GM19351 (cell line): ENCODE results near the gene NUDT16.
A peak's percentile ranks its signal among the peaks of the same experiment; 100 is the strongest.
"Not testable (repeated sequence)": the region's sequence is repeated elsewhere in the genome, so short reads cannot be mapped to it uniquely, and the experiment has no call there.

Experiments
- ATAC-seq: cut with Tn5 transposase; IDR thresholded peaks from one replicate; pipeline ENCODE4 v1.9.1; 2021; ENCODE audit warnings: mild to moderate bottlenecking, moderate library complexity; ENCODE audit not compliant: unreplicated experiment

NUDT16 gene

DNA sequence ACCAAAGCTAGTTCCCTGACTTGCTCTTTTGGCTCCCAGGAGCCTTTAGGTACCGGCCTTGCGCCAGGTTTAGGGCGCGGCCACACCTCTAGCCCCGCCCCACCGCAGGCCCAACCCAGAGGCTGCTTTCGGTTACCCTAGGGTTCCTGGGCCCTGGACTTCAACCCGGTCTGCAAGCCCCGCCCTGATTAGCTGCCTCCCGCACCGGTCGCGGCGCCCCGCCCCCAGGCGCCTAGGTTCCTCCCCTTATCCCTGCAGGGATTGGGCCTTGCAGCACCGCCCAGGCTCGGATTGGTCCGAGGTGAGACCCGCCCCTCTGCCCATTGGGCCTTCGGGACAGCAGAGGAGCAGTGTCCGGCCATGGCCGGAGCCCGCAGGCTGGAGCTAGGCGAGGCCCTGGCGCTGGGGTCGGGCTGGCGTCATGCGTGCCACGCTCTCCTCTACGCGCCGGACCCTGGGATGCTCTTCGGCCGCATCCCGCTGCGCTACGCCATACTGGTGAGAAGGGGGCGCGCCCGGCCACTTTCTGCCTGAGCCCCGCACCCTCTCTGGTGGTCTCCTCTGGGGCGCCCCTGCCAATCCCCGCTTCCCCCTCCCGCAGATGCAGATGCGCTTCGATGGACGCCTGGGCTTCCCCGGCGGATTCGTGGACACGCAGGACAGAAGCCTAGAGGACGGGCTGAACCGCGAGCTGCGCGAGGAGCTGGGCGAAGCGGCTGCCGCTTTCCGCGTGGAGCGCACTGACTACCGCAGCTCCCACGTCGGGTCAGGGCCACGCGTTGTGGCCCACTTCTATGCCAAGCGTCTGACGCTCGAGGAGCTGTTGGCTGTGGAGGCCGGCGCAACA lies at the start of gene NUDT16:
NUDT16 (plus strand) TSS at position 330 of the 847 bp plus-strand sequence; CDS start at position 361, 31 bp downstream.
- ATAC-seq: peak; percentile 95

DNA sequence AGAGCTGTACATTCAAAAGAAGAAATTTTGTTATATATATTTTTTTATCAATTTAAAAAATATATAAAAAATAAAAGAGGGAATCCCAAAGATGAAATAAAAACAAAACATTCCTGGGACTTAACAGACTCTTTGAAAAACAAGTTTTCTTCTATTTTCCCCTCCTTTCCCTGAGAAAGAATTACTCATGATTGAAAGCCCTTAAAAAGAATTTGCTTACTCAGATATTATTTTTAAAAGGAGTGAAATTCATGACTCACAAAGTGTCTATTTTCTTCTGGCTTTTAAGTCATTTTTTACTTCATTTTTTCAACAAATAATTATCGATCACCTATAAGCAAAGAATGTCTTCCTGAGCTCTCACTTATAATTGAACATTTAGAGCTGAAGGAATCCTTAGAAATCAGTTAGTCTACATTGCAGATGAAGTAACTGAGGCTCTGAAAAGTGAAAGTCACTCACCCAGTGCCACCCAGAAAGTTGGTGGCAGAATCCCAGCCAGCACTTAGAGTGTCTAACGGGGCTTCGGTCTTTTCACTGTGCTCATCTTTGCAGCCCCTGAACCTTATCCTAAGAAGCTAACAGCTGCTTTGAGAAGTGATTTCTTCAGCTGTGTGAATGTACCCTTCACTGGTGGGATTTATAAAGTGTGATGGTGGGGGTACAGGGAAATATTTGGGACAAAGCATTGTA lies 42.5 kb upstream of the NUDT16 start:
- no peak for ATAC-seq

DNA sequence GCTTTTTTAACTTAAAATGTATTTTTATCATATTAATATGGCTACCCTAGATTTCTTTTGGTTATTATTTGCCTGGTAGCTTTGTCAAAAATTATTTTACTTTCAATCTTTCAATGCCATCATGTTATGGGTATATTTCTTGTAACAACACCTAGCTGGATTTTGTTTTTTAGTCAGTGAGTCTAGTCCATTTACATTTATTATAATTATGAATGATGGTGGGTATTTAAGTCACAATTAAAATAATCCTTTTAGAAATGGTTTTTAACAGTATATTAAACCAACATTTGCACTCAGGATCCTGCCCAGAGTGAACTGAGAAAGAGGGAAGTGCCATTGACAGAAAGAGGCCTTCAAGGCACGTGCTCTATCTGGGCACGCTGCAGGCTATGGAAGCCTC lies 39.8 kb upstream of the NUDT16 start:
- ATAC-seq: no peak

DNA sequence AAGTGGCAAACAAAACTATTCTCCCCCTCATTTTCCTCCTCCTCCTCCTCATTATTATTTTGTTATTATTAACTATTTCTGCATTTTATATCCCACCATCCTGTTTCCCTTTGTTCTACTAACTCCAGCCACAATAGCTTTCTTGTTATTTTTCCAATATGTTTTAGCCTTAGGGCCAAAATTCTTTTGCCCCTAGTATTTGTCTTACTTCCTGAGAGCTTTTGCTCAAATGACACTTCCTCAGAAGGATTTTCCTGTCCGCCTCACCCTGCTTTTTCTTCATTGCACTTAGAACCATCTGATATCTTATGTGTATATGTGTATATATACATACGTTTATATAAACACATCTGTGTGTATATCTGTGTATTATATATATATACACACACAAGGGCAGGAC lies 32.7 kb upstream of the NUDT16 start:
- no peak for ATAC-seq

DNA sequence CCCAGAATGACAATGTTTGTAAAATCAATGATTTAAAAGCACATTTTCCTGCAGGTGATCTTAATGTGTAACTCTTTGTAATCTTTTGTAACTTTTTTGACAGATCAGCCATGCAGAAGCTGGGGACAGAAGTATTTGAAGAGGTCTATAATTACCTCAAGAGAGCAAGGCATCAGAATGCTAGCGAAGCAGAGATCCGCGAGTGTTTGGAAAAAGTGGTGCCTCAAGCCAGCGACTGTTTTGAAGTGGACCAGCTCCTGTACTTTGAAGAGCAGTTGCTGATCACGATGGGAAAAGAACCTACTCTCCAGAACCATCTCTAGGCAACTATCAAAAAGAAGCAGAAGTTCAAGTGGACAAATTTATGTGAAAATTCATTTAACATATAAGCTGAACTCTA lies 32.1 kb upstream of the NUDT16 start:
- no peak for ATAC-seq

DNA sequence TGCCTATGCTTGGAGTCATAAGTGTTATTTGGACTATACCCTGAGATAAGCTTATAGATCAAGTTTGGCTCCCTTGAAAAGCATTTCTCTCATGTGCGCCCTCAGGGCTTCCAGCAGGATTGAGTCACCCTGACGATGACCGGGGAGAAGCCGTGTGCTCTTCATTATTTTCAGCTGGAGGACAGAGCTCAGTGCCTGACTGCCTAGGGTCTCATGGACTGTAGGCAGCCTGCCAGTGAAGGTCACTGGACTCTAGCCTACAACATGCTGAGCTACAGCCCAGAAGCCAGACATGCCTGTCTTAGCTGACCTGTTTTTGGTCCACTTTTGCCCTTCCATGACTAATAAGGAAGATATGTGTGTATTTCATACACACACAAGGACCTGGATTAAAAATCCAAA lies 31.6 kb upstream of the NUDT16 start:
- ATAC-seq: no peak

DNA sequence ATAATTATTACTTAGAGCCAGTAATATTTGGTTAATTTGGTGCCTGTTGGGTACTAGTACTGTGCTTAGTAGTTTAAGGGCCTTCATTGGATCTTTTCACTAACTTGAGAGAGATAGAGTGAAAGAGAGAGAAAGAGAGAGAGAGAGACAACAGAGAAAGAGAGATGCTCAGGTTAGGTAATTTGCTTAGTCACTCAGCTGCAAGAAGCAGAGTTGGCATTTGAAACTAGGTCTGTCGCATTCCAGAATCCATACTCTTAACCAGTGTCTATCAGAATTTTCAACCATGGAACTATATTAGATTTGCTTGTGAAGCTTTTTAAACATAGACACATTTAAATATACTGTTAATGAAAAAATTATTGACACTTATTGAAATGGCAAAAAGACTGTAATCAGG lies 31.1 kb upstream of the NUDT16 start:
- ATAC-seq: no peak

DNA sequence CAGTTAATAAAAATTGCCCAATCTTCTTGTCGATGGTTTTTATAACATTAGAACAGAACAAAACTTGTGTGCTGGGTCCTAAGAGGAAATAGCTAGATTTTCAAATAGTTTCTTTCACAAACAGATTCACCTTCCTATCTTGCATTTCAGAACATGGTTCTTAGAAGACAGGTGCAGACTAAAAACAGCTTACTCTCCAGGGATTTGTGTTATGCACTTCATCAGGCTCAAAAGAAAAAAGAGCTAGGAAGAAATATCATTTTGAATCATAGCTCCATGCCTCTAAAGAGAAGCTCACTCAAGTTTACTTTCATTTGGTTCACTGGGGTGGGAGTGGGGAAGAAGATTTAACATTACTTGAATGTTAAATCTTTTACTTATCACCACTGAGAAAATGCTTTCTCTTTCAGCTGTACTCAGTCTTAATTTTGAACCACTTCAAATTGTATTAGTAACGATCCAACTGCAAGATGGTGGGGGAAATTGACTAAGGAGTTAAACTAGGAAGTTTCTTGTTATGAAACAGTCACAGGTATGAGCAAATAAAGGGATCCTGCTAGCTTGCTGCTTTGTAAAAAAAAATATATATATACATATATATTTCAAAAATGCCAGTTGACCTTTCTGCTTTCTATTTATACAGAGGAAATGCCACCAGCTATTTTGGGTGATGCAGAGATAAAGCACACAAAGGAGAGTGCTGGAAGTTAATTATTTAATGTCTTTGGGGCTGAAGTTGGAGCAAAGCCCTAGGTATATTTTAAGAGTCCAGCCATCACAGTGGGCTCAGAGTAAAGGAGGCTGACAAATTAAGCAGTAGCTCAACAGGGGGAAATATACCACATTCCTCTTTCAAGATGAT lies 28.3 kb upstream of the NUDT16 start:
- ATAC-seq: no peak

DNA sequence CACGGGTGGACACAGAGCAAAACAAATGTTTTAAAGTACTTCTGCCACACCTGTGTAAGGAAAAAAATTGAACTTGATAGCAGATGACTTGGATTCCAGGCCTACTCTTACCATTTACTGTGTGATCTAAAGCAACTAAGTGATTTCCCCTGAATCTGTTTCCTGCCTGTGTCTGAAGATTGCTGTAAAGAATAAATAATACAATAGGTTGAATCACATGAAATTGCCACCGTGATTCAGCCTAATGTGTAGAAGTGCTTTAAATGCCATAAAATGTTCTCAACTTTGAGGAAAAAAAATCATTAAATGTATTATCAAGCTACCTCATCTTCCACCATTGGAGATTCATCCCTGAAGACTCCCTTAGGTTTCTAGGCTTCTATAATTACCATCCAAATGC lies 27.6 kb upstream of the NUDT16 start:
- no peak for ATAC-seq

DNA sequence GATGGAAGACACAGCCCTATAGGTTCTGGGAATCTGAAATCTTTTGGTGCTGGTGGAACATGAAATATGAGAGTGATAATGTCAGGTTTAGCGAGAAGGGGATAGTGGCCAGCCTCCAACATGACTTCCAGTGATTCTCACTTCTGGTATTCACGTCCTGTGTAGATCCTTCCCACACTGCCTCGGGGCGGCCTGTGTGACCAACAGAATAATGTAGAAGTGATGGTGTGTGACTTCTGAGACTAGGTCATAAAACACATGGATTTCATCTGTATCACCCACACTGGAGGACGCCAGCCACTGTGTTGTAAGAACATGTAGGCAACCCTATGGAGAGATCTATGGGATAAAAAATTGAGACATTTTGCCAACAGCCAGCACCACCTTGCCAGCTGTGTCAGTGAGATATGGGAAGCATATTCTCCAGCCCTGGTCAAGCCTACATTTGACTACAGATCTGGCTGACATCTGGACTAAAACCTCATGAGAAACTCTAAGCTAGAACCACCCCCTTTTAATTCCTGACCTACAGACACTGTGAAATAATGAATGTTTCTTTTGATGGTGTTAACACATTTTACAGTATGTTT lies 25.5 kb upstream of the NUDT16 start:
- no peak for ATAC-seq

DNA sequence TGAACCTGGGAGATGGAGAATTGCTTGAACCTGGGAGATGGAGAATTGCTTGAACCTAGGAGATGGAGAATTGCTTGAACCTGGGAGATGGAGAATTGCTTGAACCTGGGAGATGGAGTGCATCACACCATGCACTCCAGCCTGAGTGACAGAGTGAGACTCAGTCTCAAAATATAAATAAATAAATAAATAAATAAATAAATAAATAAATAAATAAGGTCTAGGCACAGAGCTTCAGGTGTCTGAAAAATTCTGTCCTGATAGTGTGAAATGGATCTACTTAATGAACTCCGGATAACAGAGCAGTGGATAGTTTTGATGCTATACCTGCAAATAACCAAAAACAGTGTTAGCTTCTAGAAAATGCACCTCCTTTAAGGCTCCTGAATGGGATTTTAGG lies 24.3 kb upstream of the NUDT16 start:
- ATAC-seq: no peak

DNA sequence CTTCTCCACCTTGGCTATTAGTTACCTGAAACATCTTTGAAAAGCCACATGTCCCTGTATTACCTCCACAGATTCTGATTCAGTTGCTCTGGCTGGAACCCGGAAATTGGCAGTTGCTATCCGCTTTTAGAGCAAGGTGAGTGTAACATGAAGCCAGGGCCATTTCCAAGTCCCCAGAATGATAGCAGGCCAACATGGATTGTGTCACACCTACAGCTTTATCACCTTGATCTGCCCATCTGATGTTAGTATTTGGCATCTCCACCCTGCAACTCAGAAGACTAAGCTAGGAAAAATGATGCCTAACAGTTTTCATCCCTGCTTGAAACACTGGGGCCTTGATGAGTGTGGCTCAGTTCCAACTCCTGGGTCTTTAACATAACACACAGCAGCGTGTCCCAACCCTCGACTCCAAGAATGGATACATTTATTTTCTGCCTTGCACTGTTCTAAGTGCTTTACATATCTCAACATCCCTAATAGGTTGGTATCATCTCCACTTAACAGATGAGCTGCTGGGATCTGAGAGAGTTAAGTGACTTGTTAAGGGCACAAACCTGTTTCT lies 21.3 kb upstream of the NUDT16 start:
- no peak for ATAC-seq

DNA sequence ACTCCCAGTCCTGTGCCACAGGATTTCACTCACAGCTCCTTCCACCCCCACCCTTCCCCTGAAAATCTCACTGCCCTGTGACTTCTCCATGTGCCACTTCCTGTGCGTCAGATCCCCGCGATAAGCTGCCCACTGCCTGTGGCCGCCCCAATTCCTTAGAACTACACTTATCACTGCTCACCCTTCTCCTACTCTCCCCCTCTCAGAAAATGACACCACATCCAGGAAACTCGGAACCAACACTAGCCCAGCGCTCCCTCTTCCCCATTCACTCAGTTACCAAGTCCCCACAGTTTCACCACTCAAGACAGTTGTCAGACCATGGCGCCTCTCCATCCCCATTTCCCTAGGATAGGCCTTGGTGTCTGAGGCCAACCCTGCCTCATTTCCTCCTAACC lies 20.5 kb upstream of the NUDT16 start:
- ATAC-seq: not testable (repeated sequence)

DNA sequence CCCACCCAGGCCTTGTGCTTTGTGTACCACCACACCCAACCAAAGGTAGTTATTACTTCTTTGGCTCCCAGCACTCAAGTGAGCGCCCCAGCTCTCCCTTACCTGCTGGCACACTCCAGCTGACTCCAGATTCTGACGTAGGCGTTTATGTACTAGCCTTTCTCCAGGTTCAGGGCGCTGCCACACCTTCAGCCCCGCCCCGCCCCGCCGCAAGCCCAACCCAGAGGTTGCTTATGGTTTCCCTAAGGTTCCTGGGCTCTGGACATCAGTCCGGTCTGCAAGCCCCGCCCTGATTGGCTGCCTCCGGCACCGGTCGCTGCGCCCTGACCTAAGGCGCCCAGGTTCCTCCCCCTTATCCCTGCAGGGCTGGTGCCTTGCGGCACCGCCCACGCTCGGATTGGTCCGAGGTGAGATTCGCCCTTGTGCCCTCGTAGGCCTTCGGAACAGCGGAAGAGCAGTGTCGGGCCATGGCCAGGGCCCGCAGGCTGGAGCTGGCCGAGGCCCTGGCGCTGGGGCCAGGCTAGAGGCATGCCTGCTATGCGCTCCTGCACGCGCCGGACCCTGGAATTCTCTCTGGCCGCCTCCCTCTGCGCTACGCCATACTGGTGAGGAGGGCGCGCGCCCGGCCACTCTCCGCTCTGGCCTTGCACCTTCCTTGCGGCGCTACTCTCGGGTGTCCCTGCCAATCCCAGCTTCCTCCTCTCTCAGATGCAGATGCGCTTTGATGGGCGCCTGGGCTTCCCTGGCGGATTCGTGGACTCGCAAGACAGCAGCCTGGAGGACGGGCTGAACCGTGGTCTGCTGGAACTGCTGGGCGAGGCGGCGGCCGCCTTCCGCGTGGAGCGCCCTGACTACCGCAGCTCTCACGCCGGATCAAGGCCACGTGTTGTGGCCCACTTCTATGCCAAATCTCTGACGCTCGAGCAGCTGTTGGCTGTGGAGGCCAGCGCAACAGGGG lies 19.8 kb upstream of the NUDT16 start:
- no peak for ATAC-seq

DNA sequence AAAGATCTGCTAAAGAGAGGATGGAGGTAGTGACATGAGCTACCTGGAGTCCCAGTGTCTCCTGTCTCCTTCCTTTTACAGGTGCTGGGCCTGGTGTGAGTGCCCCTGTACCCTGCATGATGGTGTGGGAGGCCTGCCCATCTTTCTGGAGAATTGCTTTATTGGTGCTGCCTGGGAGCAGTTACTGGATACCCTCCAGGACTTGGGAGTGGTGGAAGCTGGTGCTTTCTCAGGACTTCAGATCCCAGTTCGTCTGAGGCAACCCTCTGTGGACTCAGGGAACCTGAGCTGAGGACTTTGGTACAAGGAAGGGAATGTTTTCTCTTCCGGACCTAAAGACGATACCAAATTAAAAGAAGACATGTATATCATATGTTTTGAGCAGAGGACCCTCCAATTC lies 18.3 kb upstream of the NUDT16 start:
- no peak for ATAC-seq

DNA sequence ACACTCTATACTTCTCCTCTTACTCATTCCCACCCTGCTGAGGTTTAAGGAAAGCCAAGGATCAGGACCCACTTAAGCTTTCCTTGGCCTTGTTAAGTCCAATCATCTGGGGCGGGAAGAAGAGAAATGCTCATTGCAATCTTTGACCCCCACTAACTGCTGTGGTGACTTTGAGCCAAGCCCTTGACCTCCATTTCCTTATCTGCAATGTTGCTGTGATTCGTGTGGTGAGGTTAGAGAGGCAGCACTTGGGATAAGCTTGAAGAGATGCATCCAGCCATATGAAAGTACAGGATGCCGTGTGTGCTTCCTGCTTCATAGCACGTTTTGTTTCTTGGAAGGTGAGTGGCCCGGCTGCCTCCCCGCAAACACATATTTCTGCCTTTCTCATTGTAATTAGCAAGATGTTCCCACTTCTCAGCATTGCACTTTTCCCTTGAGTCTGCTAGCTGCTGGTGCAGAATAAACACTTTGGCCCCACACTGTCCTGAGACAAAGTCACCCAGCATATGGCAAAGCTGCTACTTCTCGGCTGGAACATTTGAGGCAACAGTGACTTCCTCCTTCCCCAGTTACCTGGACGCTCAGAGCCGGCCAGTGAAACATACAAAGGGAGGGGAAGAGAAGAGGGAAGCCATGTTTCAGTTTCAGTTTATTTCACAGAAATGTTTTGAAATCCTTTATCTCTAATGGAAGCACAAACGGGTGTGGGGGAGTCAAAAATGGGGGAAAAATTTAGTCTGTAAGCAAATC lies 10.5 kb upstream of the NUDT16 start:
- ATAC-seq: no peak

DNA sequence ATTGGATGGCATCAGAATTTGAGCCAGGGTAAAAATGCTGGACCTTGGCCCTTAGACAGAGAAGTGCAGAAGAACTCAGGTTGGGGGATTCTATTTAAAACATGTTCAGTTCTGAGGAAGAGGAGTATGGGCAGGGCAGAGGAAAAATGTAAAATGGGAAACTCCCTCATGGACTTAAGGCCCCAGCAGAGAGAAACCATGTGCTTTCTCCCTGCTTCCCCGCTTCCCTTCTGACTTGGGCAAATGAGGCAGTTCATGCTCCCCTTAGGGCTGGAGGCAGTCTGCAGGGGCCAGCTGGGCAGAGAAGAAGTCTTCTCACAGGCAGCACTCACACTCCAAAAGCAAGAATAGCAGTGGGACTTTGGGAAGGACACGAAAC lies 9.9 kb upstream of the NUDT16 start:
- ATAC-seq: no peak

DNA sequence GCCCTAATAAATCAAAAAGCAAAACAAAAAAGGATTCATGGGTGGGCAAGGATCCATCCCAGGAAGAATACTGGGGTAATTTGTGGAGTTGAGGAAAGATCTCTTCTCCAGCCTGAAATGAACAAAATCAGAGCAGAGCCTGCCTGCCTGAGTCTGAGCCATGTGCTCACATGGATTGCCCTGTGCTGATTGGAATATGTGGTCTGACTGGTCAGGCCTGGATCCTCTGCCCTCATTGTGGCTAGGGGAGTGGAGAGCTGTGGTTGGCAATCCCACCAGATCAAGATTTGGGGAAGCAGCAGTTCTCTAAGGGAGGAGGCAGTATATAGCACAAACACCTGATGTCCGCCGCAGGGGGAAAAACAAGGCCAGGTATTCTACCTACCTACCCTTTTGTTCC lies 6.8 kb upstream of the NUDT16 start:
- ATAC-seq: no peak
